Osteoblast (primary cell): Measurements from ENCODE around the gene VAV2. TPM values are rescaled to one million over a fixed set of nuclear protein-coding genes. Genes with fewer than 3 reads are reported as not detected.

Experiments
- DNase-seq: peaks from one replicate; pipeline ENCODE4 v3.0.0; 2011; ENCODE audit warnings: low spot score, mixed read lengths; ENCODE audit not compliant: insufficient read length; ENCODE audit errors: missing footprints
- H2AFZ ChIP-seq: 2 replicates; pipeline ENCODE4 v1.6.0; 2011; ENCODE audit warnings: mild to moderate bottlenecking, low read length
- H3K27ac ChIP-seq: 2 replicates; pipeline ENCODE4 v1.5.1; 2011; ENCODE audit warnings: mild to moderate bottlenecking, low read depth, low read length, moderate library complexity
- H3K27me3 ChIP-seq: 2 replicates; pipeline ENCODE4 v1.6.0; 2012; ENCODE audit warnings: mild to moderate bottlenecking, control low read depth, inconsistent platforms, low read length, moderate library complexity; ENCODE audit not compliant: insufficient read depth
- H3K36me3 ChIP-seq: 2 replicates; pipeline ENCODE4 v1.5.1; 2011; ENCODE audit warnings: mild to moderate bottlenecking, low read length, control low read depth, moderate library complexity; ENCODE audit not compliant: insufficient read depth
- H3K4me1 ChIP-seq: 2 replicates; pipeline ENCODE4 v1.5.1; 2011; ENCODE audit warnings: mild to moderate bottlenecking, low read length, control low read depth, moderate library complexity; ENCODE audit not compliant: insufficient read depth
- H3K4me2 ChIP-seq: 2 replicates; pipeline ENCODE4 v1.6.0; 2011; ENCODE audit warnings: mild to moderate bottlenecking, low read length; ENCODE audit not compliant: insufficient read depth
- H3K4me3 ChIP-seq: fragments of 200-600 bp; sonication (generic); 3 replicates; pipeline ENCODE4 v1.5.1; 2012; ENCODE audit warnings: mild to moderate bottlenecking, low read length, inconsistent platforms; ENCODE audit not compliant: insufficient read depth
- H3K79me2 ChIP-seq: 2 replicates; pipeline ENCODE4 v1.6.0; 2012; ENCODE audit warnings: mild to moderate bottlenecking, low read length, control low read depth, inconsistent platforms; ENCODE audit not compliant: insufficient read depth
- H3K9me3 ChIP-seq: 2 replicates; pipeline ENCODE4 v1.5.1; 2011; ENCODE audit warnings: low read depth, low read length, control low read depth
- H4K20me1 ChIP-seq: 2 replicates; pipeline ENCODE4 v1.6.0; 2012; ENCODE audit warnings: mild to moderate bottlenecking, low read length, control low read depth; ENCODE audit not compliant: insufficient read depth
- total RNA-seq: library from RNA; depleted of rRNA; stranded (reverse); fragments of >200 nt; gene quantifications from 2 replicates; pipeline ENCODE4 v1.2.3, GENCODE V29; 2012
- TF ChIP-seq, protein P1 (sequence below): IDR thresholded peaks from 2 replicates; pipeline ENCODE4 v1.5.1; 2011; ENCODE audit warnings: mild to moderate bottlenecking, low read depth, low read length, moderate library complexity; ENCODE audit errors: extremely low read depth

Gene VAV2
- total RNA-seq, 1 donor = 8.0 TPM

DNA sequence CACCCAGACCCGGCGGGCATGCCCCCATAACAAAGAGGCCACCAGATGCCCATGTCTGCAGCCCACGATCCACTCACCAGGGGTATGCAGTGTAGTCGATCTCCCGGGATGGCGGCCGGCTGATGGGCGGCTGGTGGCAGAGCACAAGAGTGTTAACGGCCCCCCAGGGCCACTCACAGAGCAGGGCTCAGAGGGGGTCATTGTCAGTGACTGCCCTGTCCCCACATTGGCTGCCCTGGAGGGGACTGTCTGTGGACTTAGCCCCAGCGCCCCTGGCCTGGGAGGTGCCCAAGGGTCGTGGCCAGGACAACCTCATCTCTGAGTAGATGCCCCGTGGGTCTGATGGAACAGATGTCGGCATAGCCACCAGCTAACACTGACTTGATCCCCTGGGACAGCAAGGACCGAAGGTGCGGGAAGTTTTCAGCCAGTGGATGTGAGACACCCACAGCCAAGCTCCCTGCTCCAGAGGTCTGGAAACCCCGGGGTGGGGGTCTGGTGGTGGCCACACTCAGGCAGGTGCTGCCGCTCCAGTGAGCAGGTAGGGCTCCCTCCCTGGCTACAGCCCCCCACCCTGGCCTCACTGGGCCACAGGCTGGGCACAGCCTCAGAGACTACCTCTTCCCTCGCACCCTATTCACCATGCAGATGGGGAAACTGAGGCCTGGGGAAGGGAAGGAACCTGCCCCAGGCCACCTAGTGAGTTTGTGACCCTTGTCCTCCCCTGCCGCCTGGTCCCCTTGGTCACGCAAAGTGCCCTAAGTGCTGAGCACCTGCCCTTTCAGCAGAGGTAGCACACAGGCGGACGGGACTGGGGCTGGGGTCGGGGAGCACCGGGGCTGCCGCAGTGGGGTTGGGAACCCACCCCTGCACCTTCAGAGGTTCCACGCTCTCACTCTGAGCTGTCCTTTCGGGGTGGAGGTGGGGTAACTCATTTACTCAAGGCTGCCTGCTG, 215.9 kb downstream of the VAV2 start:
- Histone ChIP-seq H3K27ac (no peak overlapping the region), H3K4me1 (no peaks in the 10 kb centered on the region), H3K9me3 (no peaks in the 10 kb centered on the region), H2AFZ (no peak overlapping the region), H3K36me3 (peaks cover 39% of the 10 kb centered on the region), H3K79me2 (no peaks in the 10 kb centered on the region), H4K20me1 (peaks cover 4% of the 10 kb centered on the region), H3K27me3 (no peaks in the 10 kb centered on the region), H3K4me3 (no peak overlapping the region), H3K4me2 (no peak overlapping the region)
- peak; percentile 78 for DNase-seq
- TF ChIP-seq, protein P1, sequence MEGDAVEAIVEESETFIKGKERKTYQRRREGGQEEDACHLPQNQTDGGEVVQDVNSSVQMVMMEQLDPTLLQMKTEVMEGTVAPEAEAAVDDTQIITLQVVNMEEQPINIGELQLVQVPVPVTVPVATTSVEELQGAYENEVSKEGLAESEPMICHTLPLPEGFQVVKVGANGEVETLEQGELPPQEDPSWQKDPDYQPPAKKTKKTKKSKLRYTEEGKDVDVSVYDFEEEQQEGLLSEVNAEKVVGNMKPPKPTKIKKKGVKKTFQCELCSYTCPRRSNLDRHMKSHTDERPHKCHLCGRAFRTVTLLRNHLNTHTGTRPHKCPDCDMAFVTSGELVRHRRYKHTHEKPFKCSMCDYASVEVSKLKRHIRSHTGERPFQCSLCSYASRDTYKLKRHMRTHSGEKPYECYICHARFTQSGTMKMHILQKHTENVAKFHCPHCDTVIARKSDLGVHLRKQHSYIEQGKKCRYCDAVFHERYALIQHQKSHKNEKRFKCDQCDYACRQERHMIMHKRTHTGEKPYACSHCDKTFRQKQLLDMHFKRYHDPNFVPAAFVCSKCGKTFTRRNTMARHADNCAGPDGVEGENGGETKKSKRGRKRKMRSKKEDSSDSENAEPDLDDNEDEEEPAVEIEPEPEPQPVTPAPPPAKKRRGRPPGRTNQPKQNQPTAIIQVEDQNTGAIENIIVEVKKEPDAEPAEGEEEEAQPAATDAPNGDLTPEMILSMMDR = no peak

DNA sequence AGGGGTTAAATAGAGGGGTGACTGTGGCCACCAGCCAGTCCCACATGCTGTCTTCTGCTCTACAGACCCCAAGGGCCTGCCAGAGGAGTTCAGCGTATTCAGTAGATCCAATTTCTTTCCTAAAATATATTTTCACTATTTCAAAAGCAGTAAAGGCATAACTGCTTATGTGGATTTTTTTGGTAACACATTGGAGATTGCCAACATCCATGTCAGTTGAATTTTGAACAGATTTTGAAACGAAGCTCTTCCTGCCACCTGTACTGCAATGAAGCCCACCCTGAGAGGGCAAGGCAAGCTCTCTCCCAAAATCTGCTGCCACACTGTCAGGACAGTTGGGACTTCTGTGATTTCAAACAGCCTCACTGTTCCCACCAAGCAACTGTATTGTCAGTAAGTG, 216.8 kb downstream of the VAV2 start:
- Histone ChIP-seq H3K4me1 (no peaks in the 10 kb centered on the region), H2AFZ (no peak overlapping the region), H3K27ac (no peak overlapping the region), H3K4me3 (no peak overlapping the region), H3K9me3 (no peaks in the 10 kb centered on the region), H3K4me2 (no peak overlapping the region), H3K27me3 (no peaks in the 10 kb centered on the region), H3K79me2 (no peaks in the 10 kb centered on the region), H3K36me3 (peaks cover 37% of the 10 kb centered on the region), H4K20me1 (no peaks in the 10 kb centered on the region)
- TF ChIP-seq, protein P1 = no peak
- peak; percentile 25 for DNase-seq

- H3K27ac ChIP-seq = no peak overlapping the region
- no peaks in the 10 kb centered on the region for H3K27me3 ChIP-seq
- H3K4me3 ChIP-seq = no peak overlapping the region
- no peaks in the 10 kb centered on the region for H4K20me1 ChIP-seq
- H3K9me3 ChIP-seq = no peaks in the 10 kb centered on the region
- no peaks in the 10 kb centered on the region for H3K79me2 ChIP-seq
- H3K4me1 ChIP-seq = no peaks in the 10 kb centered on the region
- no peak overlapping the region for H2AFZ ChIP-seq
- peaks cover 39% of the 10 kb centered on the region for H3K36me3 ChIP-seq
- TF ChIP-seq, protein P1 = no peak
- peak; percentile 77 for DNase-seq
- no peak overlapping the region for H3K4me2 ChIP-seq
Measured at GRCh38 chr9:133774799-133775198, 217.3 kb downstream of the VAV2 start.

GRCh38 chr9:133773889-133774655, 218.1 kb downstream of the VAV2 start:
- Histone ChIP-seq H3K36me3 (peaks cover 39% of the 10 kb centered on the region), H3K79me2 (no peaks in the 10 kb centered on the region)

More at GRCh38 chr9:133773889-133774655, 218.1 kb downstream of the VAV2 start:
- Histone ChIP-seq H3K4me3 (no peak overlapping the region), H4K20me1 (no peaks in the 10 kb centered on the region), H2AFZ (no peak overlapping the region), H3K4me2 (no peak overlapping the region), H3K27me3 (no peaks in the 10 kb centered on the region), H3K4me1 (no peaks in the 10 kb centered on the region), H3K27ac (no peak overlapping the region), H3K9me3 (no peaks in the 10 kb centered on the region)
- TF ChIP-seq, protein P1 = no peak
- DNase-seq = peak; percentile 64
